ENCODE measurements around the gene SLC37A2.
A peak's percentile ranks its signal among the peaks of the same experiment; 100 is the strongest.

The SLC37A2 gene

GRCh38 chr11:125110506-125110905, 47.4 kb downstream of the SLC37A2 start:
- no peak for DNase-seq (ENCODE audit: low read depth in 2 of 2)

GRCh38 chr11:125111001-125111342, 47.9 kb downstream of the SLC37A2 start:
- DNase-seq (ENCODE audit: low read depth in 2 of 2), result no peak

GRCh38 chr11:125111343-125112207, 48.5 kb downstream of the SLC37A2 start, which contains the start of gene TMEM218:
TMEM218 (minus strand) TSS chr11:125111626; CDS start chr11:125102241, 9,385 bp downstream.
- DNase-seq (ENCODE audit: low read depth in 2 of 2), result peak; percentile 96 to 97

- DNase-seq (ENCODE audit: low read depth in 2 of 2), result no peak
Observed at GRCh38 chr11:125112208-125112604, 49.1 kb downstream of the SLC37A2 start.

- DNase-seq (ENCODE audit: low read depth in 2 of 2), result no peak
Observed at GRCh38 chr11:125114518-125114917, 51.4 kb downstream of the SLC37A2 start.

GRCh38 chr11:125117429-125117828, 54.3 kb downstream of the SLC37A2 start:
- no peak for DNase-seq (ENCODE audit: low read depth in 2 of 2)

- no peak for DNase-seq (ENCODE audit: low read depth in 2 of 2)
Observed at GRCh38 chr11:125123194-125123946, 60.3 kb downstream of the SLC37A2 start.

- DNase-seq (ENCODE audit: low read depth in 2 of 2), result peak; percentile 16 to 42
Observed at GRCh38 chr11:125123947-125124617, 61.0 kb downstream of the SLC37A2 start.

GRCh38 chr11:125124618-125124992, 61.5 kb downstream of the SLC37A2 start:
- DNase-seq (ENCODE audit: low read depth in 2 of 2), result no peak

- no peak for DNase-seq (ENCODE audit: low read depth in 2 of 2)
Observed at GRCh38 chr11:125128450-125128849, 65.3 kb downstream of the SLC37A2 start.

GRCh38 chr11:125129316-125129993, 66.3 kb downstream of the SLC37A2 start:
- no peak for DNase-seq (ENCODE audit: low read depth in 2 of 2)

GRCh38 chr11:125132071-125132470, 69.0 kb downstream of the SLC37A2 start:
- no peak for DNase-seq (ENCODE audit: low read depth in 2 of 2)

GRCh38 chr11:125132596-125132995, 69.5 kb downstream of the SLC37A2 start:
- DNase-seq (ENCODE audit: low read depth in 2 of 2), result no peak

GRCh38 chr11:125136001-125136400, 72.9 kb downstream of the SLC37A2 start:
- DNase-seq (ENCODE audit: low read depth in 2 of 2), result no peak

GRCh38 chr11:125138966-125139365, 75.9 kb downstream of the SLC37A2 start:
- no peak for DNase-seq (ENCODE audit: low read depth in 2 of 2)

GRCh38 chr11:125139778-125140177, 76.7 kb downstream of the SLC37A2 start:
- DNase-seq (ENCODE audit: low read depth in 2 of 2), result no peak
